Spleen (tissue), 11 donors: Measurements from ENCODE around the gene DNMT3B. TPM values are rescaled to one million over a fixed set of nuclear protein-coding genes. Genes with fewer than 3 reads are reported as not detected.

Source experiments
- DNase-seq: peaks from one replicate; pipeline ENCODE4 v3.0.0-alpha.2; 2020
- H3K27ac ChIP-seq, 8 donors: fragments of 200-600 bp; sonication (generic) in 7 of 8; 1 replicate in 4 of 8; 2 replicates in 4 of 8; pipeline versions ENCODE4 v1.5.0 to v1.8.0; 2016 to 2021; ENCODE audit warnings: inconsistent platforms in 4 of 8, mild to moderate bottlenecking in 4 of 8, moderate library complexity in 1 of 8
- H3K27me3 ChIP-seq, 7 donors: fragments of 200-600 bp; sonication (generic) in 6 of 7; replicated peaks in 1 of 7; 1 replicate in 4 of 7; 2 replicates in 3 of 7; pipeline versions ENCODE4 v1.5.0 to v1.8.0; 2016 to 2021; ENCODE audit warnings: inconsistent platforms in 3 of 7, mild to moderate bottlenecking in 1 of 7
- H3K36me3 ChIP-seq, 6 donors: fragments of 200-600 bp; sonication (generic) in 5 of 6; 1 replicate in 4 of 6; 2 replicates in 2 of 6; pipeline versions ENCODE4 v1.5.0 to v1.8.0; 2016 to 2021; ENCODE audit warnings: inconsistent platforms in 2 of 6
- H3K4me1 ChIP-seq, 6 donors: fragments of 200-600 bp; sonication (generic) in 5 of 6; 1 replicate in 3 of 6; 2 replicates in 3 of 6; pipeline versions ENCODE4 v1.5.0 to v1.8.0; 2016 to 2021; ENCODE audit warnings: inconsistent platforms in 3 of 6
- H3K4me3 ChIP-seq, 8 donors: fragments of 200-600 bp; sonication (generic) in 7 of 8; 1 replicate in 4 of 8; 2 replicates in 4 of 8; pipeline versions ENCODE4 v1.5.0 to v1.8.0; 2016 to 2021; ENCODE audit warnings: inconsistent platforms in 4 of 8, mild to moderate bottlenecking in 4 of 8, moderate library complexity in 2 of 8
- H3K9me3 ChIP-seq, 8 donors: fragments of 200-600 bp; sonication (generic) in 7 of 8; 1 replicate in 4 of 8; 2 replicates in 4 of 8; pipeline versions ENCODE4 v1.5.0 to v1.8.0; 2016 to 2021; ENCODE audit warnings: inconsistent platforms in 4 of 8
- CTCF ChIP-seq, 11 experiments: fragments of 200-600 bp in 7 of 11; fragments of 450-650 bp in 4 of 11; sonication (generic) in 4 of 11; IDR thresholded peaks in 8 of 11; conservative IDR thresholded peaks in 3 of 11; 1 replicate in 7 of 11; 2 replicates in 4 of 11; pipeline versions ENCODE4 v1.4.0 to v1.8.0; 2016 to 2021; ENCODE audit warnings: antibody characterized with exemption in 11 of 11, inconsistent platforms in 4 of 11, mild to moderate bottlenecking in 1 of 11
- POLR2A ChIP-seq, 3 donors: fragments of 450-650 bp; IDR thresholded peaks; one replicate each; pipeline ENCODE4 v1.5.1; 2017; ENCODE audit warnings: antibody characterized with exemption in 3 of 3, mild to moderate bottlenecking in 1 of 3
- POLR2AphosphoS5 ChIP-seq, 3 donors: sonication (generic); formaldehyde crosslinking; IDR thresholded peaks; one replicate each; pipeline ENCODE4 v1.5.1; 2017; ENCODE audit warnings: antibody characterized with exemption in 3 of 3
- WGBS, 5 donors: extraction: QIAGEN DNeasy Blood & Tissue Kit in 3 of 5; methylation state at CpG; one replicate each; pipeline versions ENCODE4 v1.1.5 to v1.1.7; 2013 to 2018; 5-methylcytosine and 5-hydroxymethylcytosine counted together
- intact Hi-C: fragments of 100-400 bp; cut with DNase I; formaldehyde crosslinking; loops from one replicate; pipeline ENCODE4 v1.15.0; 2023; ENCODE audit warnings: low total_unique reads
- polyA plus RNA-seq, 3 donors: library from polyadenylated mRNA; stranded (reverse); fragments of 200-250 nt; gene quantifications; one replicate each; pipeline ENCODE4 v1.2.1, GENCODE V29; 2013
- total RNA-seq, 7 donors: library from RNA; depleted of rRNA in 3 of 7; stranded (reverse); fragments of >200 nt in 3 of 7; fragmentation: NEBNext Ultra II Directional in 4 of 7; extraction: Animal tissue kit (Norgen Biotek cat#: 25700) in 4 of 7; gene quantifications; one replicate each; pipeline versions ENCODE4 v1.1.0 to v1.2.1, GENCODE V29; 2016 to 2021
- donor health status: healthy with polysubstance abuse.
- donor health status: DM: no; HTN: no; CAD: no; lungs with moderate emphysema.
- donor health status: DM: no; HTN: no; CAD: no.
- donor health status: Bipolar disorder and iron deficiency.
- donor health status: healthy.
- donor health status: DM: no; HTN: no; CAD: no.
- donor health status: DM: yes; HTN: yes; CAD: no.

The DNMT3B gene
- total and polyA plus RNA-seq, 10 donors, result 0.20 to 1.6 (median 0.99) TPM

GRCh38 chr20:32804817-32805216 is 42.6 kb downstream of the DNMT3B start:
- intact Hi-C loops, result no loop called here
- no peaks in the 10 kb centered on the region for H3K27me3 ChIP-seq
- H3K4me1 ChIP-seq, result no peaks in the 10 kb centered on the region
- no peak overlapping the region for H3K4me3 ChIP-seq
- WGBS, 5 donors, result 79 to 93% (median 86%) methylated on average over 3 of the region's 3 CpGs
- no peak for DNase-seq
- H3K9me3 ChIP-seq, result no peaks in the 10 kb centered on the region
- peaks cover 0 to 19% (median 0%) of the 10 kb centered on the region in 6 donors for H3K36me3 ChIP-seq
- TF ChIP-seq CTCF (IDR thresholded peaks at IDR 0.05 in 8 of 11, conservative IDR thresholded peaks at IDR 0.05 in 3 of 11) (no peak), POLR2A (IDR thresholded peaks at IDR 0.05) (no peak), POLR2AphosphoS5 (IDR thresholded peaks at IDR 0.05) (no peak)
- H3K27ac ChIP-seq, result no peak overlapping the region

- H3K27me3 ChIP-seq, result no peaks in the 10 kb centered on the region
- H3K4me1 ChIP-seq, result no peaks in the 10 kb centered on the region
- no peak overlapping the region for H3K27ac ChIP-seq
- WGBS, 5 donors, result 79 to 91% (median 82%) methylated on average over 8 of the region's 8 CpGs
- intact Hi-C loops, result no loop called here
- DNase-seq, result no peak
- no peak overlapping the region for H3K4me3 ChIP-seq
- TF ChIP-seq POLR2AphosphoS5 (IDR thresholded peaks at IDR 0.05) (no peak), POLR2A (IDR thresholded peaks at IDR 0.05) (no peak), CTCF (IDR thresholded peaks at IDR 0.05 in 8 of 11, conservative IDR thresholded peaks at IDR 0.05 in 3 of 11) (no peak)
- peaks cover 0 to 16% (median 0%) of the 10 kb centered on the region in 6 donors for H3K36me3 ChIP-seq
- H3K9me3 ChIP-seq, result no peaks in the 10 kb centered on the region
Measured at GRCh38 chr20:32805721-32806120, 43.5 kb downstream of the DNMT3B start.

GRCh38 chr20:32806356-32806755 is 44.2 kb downstream of the DNMT3B start:
- Histone ChIP-seq H3K4me1 (no peaks in the 10 kb centered on the region), H3K27me3 (no peaks in the 10 kb centered on the region), H3K4me3 (no peak overlapping the region), H3K27ac (no peak overlapping the region), H3K9me3 (no peaks in the 10 kb centered on the region), H3K36me3 (peaks cover 0 to 10% (median 0%) of the 10 kb centered on the region in 6 donors)
- TF ChIP-seq CTCF (IDR thresholded peaks at IDR 0.05 in 8 of 11, conservative IDR thresholded peaks at IDR 0.05 in 3 of 11) (no peak), POLR2A (IDR thresholded peaks at IDR 0.05) (no peak), POLR2AphosphoS5 (IDR thresholded peaks at IDR 0.05) (no peak)
- no peak for DNase-seq
- intact Hi-C loops, result no loop called here
- 94 to 98% (median 95%) methylated on average over 5 of the region's 5 CpGs for WGBS, 5 donors

- H3K27me3 ChIP-seq, result no peaks in the 10 kb centered on the region
- DNase-seq, result no peak
- H3K27ac ChIP-seq, result no peak overlapping the region
- 90 to 93% (median 91%) methylated on average over 8 to 9 of the region's 9 CpGs for WGBS, 5 donors
- peaks cover 0 to 9% (median 0%) of the 10 kb centered on the region in 6 donors for H3K36me3 ChIP-seq
- no peaks in the 10 kb centered on the region for H3K9me3 ChIP-seq
- no peak for TF ChIP-seq POLR2A (IDR thresholded peaks at IDR 0.05)
- no peak overlapping the region for H3K4me3 ChIP-seq
- H3K4me1 ChIP-seq, result no peaks in the 10 kb centered on the region
- intact Hi-C loops, result no loop called here
Measured at GRCh38 chr20:32807706-32808105, 45.5 kb downstream of the DNMT3B start.

GRCh38 chr20:32808438-32808837 is 46.3 kb downstream of the DNMT3B start:
- Histone ChIP-seq H3K9me3 (no peaks in the 10 kb centered on the region), H3K36me3 (peaks cover 0 to 9% (median 0%) of the 10 kb centered on the region in 6 donors), H3K4me3 (no peak overlapping the region), H3K4me1 (no peaks in the 10 kb centered on the region), H3K27ac (no peak overlapping the region), H3K27me3 (no peaks in the 10 kb centered on the region)
- no peak for TF ChIP-seq CTCF (IDR thresholded peaks at IDR 0.05 in 8 of 11, conservative IDR thresholded peaks at IDR 0.05 in 3 of 11)
- intact Hi-C loops, result no loop called here
- 81 to 95% (median 89%) methylated on average over 4 of the region's 4 CpGs for WGBS, 5 donors
- no peak for DNase-seq
